Iris pigment epithelial cell (primary cell): Measurements from ENCODE around the gene MYEOV.

Experiments used
- DNase-seq: peaks from one replicate; pipeline ENCODE4 v3.0.0-alpha.2; 2011; ENCODE audit warnings: low read depth

The MYEOV gene

GRCh38 chr11:69265911-69266510, 27.9 kb upstream of the MYEOV start:
- DNase-seq = no peak

DNA sequence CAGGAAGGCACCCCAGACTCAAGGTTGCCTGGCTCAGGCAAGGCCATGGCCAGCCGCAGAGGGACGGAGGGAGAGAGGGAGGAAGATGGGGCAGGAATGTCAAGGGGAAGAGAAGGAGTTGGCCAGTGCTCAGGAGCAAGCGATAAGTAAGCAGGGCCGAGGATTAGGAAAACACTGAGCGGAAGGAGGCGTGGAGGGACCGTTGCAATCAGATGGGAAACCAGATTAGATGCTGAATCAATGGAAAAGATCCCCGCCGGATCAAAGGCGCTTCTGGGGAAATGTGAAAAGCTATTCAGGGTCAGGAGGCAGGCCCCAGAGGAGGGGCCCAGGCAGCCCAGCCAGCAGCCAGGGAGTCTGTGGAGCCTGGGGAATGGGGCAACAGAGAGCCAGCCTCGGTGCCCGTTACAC, 26.6 kb upstream of the MYEOV start:
- no peak for DNase-seq

GRCh38 chr11:69268911-69269310, 25.0 kb upstream of the MYEOV start:
- no peak for DNase-seq

- no peak for DNase-seq
Measured at GRCh38 chr11:69269388-69269787, 24.6 kb upstream of the MYEOV start.

DNA sequence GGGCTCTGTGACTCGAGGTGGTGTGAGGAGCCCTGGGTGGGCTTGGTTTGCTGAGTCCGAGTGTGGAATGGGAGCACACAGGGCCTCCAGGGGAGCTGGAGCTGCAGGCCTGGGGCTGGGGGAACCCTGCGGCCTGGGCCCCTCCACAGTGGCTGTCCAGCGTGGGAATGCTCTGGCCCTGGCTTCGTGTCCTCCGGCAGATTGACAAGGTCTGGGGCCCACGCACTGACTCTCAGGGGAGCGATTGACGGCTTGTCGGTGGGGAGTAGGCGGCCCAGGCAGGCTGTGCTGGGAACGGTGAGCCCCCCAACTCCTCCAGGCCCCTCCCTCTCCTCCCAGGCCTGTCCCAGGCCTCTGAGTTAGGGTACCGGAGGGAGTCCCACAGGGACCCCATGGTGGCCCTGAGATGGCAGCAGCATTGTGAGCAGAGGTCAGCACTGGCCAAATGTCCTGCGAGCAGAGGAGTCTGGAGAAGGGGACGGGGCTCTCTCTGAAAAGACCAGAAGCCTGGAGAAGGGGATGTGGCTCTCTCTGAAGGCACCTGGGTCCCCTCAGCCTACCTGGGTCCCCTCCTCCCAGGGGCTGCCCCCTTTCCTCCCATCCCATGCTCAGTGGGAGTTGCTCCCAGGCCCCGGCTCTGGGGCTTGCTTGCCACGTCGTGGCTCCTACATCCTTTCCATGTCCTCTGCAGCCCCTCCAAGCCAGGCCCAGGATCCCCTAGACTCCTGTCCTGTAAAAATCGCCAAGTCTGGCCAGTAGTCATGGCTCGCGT, 23.8 kb upstream of the MYEOV start:
- DNase-seq = no peak

DNA sequence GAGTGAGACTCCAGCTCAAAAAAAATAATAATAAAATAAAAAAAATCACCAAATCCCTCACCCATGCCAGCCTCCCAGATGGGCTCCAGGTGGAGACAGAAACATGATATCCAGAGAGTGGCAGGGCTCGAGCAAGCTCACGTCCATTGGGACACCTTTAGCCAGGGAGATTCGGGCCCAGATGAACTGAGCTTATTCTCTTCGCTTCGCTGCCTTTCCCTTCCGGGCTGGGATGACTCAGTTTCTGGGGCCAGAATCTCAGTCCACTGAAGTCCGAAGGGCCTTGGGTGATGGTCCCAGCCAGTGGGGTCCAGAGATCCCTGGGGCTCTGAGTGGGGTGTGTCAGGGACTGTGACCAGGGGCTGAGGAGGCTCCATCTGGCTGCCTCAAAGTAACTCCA, 23.0 kb upstream of the MYEOV start:
- DNase-seq = no peak

DNA sequence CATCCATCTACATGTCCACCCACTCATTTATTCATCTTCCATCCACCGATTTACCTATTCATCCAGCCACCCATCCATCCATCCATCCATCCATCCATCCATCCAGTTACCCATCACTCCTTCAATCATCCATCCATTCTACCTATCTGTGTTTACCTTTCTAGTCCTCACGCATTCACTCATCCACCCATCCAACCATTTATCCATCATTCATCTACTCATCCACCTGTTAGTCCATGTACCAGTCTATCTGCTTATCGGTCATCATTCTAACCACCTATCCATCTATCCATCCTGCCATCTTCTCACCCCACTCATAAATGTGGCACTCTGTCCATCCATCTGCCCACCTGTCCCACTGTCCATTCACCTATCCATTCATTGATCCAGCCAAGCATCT, 21.9 kb upstream of the MYEOV start:
- no peak for DNase-seq

GRCh38 chr11:69272831-69273485, 21.0 kb upstream of the MYEOV start:
- no peak for DNase-seq

GRCh38 chr11:69273571-69273970, 20.4 kb upstream of the MYEOV start:
- DNase-seq = no peak

DNA sequence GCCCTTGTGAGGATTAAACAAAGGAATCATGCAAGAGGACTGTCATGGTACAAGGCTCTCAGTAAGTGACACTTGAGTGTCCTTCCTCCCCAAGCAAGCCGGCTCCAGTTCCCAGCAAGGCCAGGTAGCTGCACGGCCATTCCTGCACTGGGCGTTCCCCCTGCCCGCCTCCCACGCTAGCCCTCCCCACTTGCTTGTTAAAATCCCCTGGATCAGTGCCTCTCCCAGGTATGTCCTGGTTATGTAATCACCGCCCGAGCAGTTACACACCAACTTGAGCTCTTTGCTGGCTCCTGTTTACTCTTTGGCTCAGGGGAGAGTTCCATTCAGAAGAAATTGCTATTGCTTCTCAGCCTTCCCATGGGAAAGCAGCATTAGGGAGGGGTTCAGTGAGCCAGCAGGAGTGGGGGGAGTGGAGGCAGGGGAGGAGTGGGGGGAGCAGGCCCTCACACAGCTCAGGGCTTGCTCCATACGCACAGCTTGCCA, 19.4 kb upstream of the MYEOV start:
- DNase-seq = no peak

DNA sequence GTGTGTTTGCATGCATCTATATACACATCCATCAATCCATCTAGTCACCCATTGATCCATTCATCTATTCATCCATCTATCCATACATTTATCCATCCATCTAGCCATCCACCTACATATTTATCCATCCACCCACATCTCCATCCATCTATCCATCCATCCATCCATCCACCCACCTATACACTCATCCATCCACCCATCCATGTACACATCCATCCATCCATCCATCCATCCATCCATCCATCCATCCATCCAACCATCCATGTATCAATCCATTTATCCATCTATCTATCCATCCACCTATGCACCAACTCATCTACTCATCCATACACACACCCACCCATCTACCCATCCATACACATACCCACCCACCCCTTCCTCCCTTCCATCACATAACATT, 18.8 kb upstream of the MYEOV start:
- DNase-seq = no peak

GRCh38 chr11:69276165-69276564, 17.8 kb upstream of the MYEOV start:
- no peak for DNase-seq

GRCh38 chr11:69277074-69277809, 16.7 kb upstream of the MYEOV start:
- no peak for DNase-seq

DNA sequence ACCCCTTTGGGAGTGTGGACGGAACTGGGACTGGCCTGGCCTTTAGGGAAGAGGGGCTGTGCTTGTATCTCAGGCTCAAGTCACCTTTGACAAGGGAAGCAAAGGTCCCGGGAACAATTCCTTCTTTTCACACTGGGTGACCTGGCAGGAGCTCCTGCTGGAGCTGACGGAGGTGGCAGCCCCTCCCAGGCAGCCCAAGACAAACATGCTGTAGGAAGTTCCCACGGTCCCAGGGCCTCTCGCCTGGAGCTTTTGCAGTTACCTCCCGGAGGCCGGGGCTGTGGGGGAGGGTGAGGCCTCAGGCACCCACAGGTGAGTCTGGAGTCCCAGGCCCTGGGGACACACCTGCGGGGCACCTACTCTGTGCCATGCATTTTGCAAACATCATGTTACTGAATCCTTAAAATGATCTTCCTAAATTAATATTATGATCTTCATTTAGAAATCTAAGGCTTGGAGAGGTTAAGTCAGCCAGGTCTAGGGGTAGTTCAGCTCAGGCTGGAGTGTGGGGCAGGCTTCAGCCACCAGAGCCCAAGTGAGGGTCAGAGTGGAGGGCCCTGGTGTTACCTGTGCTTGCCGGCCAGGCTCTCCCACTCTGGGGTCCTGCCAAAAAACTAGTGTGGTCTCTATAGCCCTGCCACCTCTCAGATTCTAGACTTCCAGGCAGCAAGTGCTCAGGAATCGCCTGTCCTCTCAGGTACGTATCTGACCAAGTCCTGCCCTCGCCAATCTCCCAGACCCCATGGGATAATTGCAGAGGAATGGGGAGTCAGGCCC, 15.7 kb upstream of the MYEOV start:
- DNase-seq = no peak

DNA sequence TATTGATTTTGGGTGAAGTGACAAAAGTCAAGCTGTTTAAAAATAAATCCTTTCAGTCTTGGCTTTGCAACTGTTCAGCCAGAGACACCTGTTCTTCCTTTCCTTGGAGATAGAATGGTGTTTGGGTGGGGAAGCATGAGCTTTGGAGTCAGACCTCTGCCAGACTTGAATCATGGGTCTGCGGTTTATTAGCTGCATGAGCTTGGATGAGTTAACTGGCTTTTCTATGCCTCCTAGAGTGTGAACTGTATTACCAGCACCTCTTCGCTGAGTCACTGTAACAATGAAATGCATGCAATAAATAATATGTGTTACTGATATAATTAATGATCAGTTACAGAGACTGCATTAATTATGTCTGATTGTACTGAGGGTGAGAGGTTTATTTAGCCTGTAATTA, 13.5 kb upstream of the MYEOV start:
- peak; percentile 49 for DNase-seq

DNA sequence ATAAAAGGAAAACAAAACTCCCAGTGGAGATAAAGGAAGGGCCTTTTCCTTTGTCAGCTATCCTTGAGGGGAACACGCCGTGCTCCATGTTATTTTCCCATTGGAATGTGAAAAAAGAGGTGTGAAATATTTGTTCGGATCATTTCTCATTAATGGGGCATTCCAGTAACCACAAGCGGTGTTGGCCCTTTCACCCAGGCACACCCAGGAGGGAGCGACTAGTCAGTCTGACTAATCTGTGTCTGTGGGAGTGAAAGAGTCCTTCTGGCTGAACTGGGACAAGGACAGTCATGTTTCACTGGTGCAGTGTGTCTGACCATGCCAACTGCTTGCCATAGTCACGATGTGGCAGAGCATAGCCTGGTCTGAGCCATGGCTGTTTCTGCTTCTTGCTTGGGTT, 13.0 kb upstream of the MYEOV start:
- DNase-seq = peak; percentile 72

- DNase-seq = no peak
Measured at GRCh38 chr11:69283446-69283845, 10.5 kb upstream of the MYEOV start.

DNA sequence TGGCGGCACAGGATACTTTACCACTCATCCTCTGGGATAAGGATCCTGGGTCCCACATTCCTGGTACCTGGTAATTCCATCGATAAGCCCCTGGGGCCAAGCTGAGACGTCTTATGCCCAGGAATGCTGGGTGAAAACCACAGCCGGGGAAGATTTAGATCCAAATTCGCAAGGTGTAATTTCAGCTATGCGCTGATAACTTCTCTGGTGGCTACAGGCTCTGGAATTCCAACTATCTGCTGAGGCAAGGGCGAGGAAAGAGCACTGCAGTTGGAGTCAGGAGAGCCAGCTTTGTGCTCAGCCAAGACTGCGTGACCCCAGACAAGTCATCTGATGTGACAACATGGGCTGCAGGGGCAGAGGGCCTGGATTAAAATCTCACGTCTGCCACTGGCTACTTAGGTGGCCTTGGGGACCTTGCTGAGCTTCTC, 9.9 kb upstream of the MYEOV start:
- DNase-seq = no peak

GRCh38 chr11:69285091-69285490, 8.9 kb upstream of the MYEOV start:
- no peak for DNase-seq

DNA sequence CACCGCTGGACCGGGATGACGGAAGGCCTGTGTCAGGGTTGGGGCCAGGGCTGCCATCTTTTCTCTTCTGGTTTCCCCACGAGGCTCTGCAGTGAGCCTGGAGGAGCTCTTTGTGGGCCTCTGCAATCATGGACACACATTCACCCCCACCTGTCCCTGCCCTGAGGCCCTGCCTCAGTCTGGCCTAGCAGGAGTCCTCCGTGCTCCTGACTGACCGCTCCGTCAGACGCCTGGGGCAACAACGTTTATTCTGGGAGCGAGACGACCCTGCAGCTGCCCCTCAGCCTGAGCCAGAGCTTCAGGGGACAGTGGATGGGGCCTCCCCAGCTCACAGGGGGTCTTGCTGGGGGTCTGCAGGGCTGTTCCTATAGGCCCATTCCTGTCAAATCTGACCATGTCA, 8.2 kb upstream of the MYEOV start:
- no peak for DNase-seq
